Tibial nerve (tissue), 4 donors: ENCODE results near the gene HGFAC.

Experiments
- CTCF ChIP-seq, 5 experiments: fragments of 200-600 bp in 3 of 5; fragments of 450-650 bp in 2 of 5; sonication (generic) in 3 of 5; IDR thresholded peaks; one replicate each; pipeline ENCODE4 v1.5.1; 2016 to 2019; ENCODE audit warnings: antibody characterized with exemption in 5 of 5, mild to moderate bottlenecking in 3 of 5, moderate library complexity in 2 of 5
- EP300 ChIP-seq, 2 donors: sonication (generic); formaldehyde crosslinking; IDR thresholded peaks; one replicate each; pipeline ENCODE4 v1.6.1; 2017; ENCODE audit warnings: antibody characterized with exemption in 2 of 2, mild to moderate bottlenecking in 1 of 2

GRCh38 chr4:3445111-3445820, 3.5 kb downstream of the HGFAC start:
- TF ChIP-seq CTCF (IDR thresholded peaks at IDR 0.05) (no peak), EP300 (IDR thresholded peaks at IDR 0.05) (no peak)
